NB4 (cell line): ENCODE data around the gene CCDC198.

ENCODE experiments used
- DNase-seq: peaks from one replicate; pipeline ENCODE4 v3.0.0; 2010; ENCODE audit warnings: low read depth
- H3K4me3 ChIP-seq: one replicate; pipeline ENCODE4 v1.5.1; 2011; ENCODE audit warnings: mild to moderate bottlenecking, low read depth, low read length, moderate library complexity
- CTCF ChIP-seq: IDR thresholded peaks from one replicate; pipeline ENCODE4 v1.5.1; 2012; ENCODE audit warnings: low read depth, low read length
- MAX ChIP-seq: IDR thresholded peaks from 2 replicates; pipeline ENCODE4 v1.6.1; 2011; ENCODE audit warnings: low read depth, low read length
- MYC ChIP-seq: IDR thresholded peaks from 2 replicates; pipeline ENCODE4 v1.6.1; 2011; ENCODE audit warnings: low read depth, low read length
- POLR2A ChIP-seq: IDR thresholded peaks from 2 replicates; pipeline ENCODE4 v1.6.1; 2011; ENCODE audit warnings: mild to moderate bottlenecking; ENCODE audit not compliant: insufficient read length; ENCODE audit errors: extremely low read depth

The CCDC198 gene

GRCh38 chr14:57480051-57480450, 13.6 kb downstream of the CCDC198 start:
- DNase-seq = no peak
- no peak overlapping the region for H3K4me3 ChIP-seq
- TF ChIP-seq CTCF = no peak
- no peak for TF ChIP-seq MYC
- TF ChIP-seq MAX = no peak
- no peak for TF ChIP-seq POLR2A

- no peak overlapping the region for H3K4me3 ChIP-seq
- TF ChIP-seq MYC (no peak), POLR2A (no peak), CTCF (no peak), MAX (no peak)
- DNase-seq = no peak
Observed at GRCh38 chr14:57479197-57479596, 14.5 kb downstream of the CCDC198 start.

- no peak for DNase-seq
- no peak for TF ChIP-seq CTCF
- TF ChIP-seq MAX = no peak
- no peak for TF ChIP-seq POLR2A
- no peak for TF ChIP-seq MYC
- H3K4me3 ChIP-seq = no peak overlapping the region
Observed at GRCh38 chr14:57478050-57478449, 15.6 kb downstream of the CCDC198 start.

GRCh38 chr14:57470909-57471308, 22.7 kb downstream of the CCDC198 start:
- H3K4me3 ChIP-seq = no peak overlapping the region
- no peak for DNase-seq
- TF ChIP-seq CTCF (no peak), POLR2A (no peak), MYC (no peak), MAX (no peak)

- no peak for TF ChIP-seq CTCF
- no peak for TF ChIP-seq MAX
- no peak for TF ChIP-seq MYC
- no peak for TF ChIP-seq POLR2A
- DNase-seq = no peak
- H3K4me3 ChIP-seq = no peak overlapping the region
Observed at GRCh38 chr14:57464008-57464730, 29.5 kb downstream of the CCDC198 start.

GRCh38 chr14:57462551-57462950, 31.1 kb downstream of the CCDC198 start:
- no peak overlapping the region for H3K4me3 ChIP-seq
- TF ChIP-seq MAX = no peak
- TF ChIP-seq POLR2A = no peak
- no peak for TF ChIP-seq MYC
- TF ChIP-seq CTCF = no peak
- no peak for DNase-seq
